ENCODE data around the gene PERP.

GRCh38 chr6:138105880-138106664 is 1.1 kb downstream of the PERP start:
- TF ChIP-seq RFX5 (IDR thresholded peaks at IDR 0.05; ENCODE audit: borderline replicate concordance, low read depth, low read length) (0 out of 2 replicates have a peak, but pooled peaks have one; percentile 1), EZH2 (IDR thresholded peaks at IDR 0.05; ENCODE audit: low read depth, low read length, severe bottlenecking) (no peak), POLR2AphosphoS5 (IDR thresholded peaks at IDR 0.05; ENCODE audit: low read depth, low read length) (peak; percentile 83)
- TF ChIP-seq, protein P1, sequence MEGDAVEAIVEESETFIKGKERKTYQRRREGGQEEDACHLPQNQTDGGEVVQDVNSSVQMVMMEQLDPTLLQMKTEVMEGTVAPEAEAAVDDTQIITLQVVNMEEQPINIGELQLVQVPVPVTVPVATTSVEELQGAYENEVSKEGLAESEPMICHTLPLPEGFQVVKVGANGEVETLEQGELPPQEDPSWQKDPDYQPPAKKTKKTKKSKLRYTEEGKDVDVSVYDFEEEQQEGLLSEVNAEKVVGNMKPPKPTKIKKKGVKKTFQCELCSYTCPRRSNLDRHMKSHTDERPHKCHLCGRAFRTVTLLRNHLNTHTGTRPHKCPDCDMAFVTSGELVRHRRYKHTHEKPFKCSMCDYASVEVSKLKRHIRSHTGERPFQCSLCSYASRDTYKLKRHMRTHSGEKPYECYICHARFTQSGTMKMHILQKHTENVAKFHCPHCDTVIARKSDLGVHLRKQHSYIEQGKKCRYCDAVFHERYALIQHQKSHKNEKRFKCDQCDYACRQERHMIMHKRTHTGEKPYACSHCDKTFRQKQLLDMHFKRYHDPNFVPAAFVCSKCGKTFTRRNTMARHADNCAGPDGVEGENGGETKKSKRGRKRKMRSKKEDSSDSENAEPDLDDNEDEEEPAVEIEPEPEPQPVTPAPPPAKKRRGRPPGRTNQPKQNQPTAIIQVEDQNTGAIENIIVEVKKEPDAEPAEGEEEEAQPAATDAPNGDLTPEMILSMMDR (IDR thresholded peaks at IDR 0.05; ENCODE audit: control extremely low read depth in 1 of 3, insufficient read depth in 1 of 3, low read depth in 1 of 3, low read length in 3 of 3) = no peak
